ENCODE measurements around the gene TSHZ3. TPM values are rescaled to one million over a fixed set of nuclear protein-coding genes. Genes with fewer than 3 reads are reported as not detected.

The TSHZ3 gene
- polyA plus RNA-seq, 1 experiment: 10.9 TPM

DNA sequence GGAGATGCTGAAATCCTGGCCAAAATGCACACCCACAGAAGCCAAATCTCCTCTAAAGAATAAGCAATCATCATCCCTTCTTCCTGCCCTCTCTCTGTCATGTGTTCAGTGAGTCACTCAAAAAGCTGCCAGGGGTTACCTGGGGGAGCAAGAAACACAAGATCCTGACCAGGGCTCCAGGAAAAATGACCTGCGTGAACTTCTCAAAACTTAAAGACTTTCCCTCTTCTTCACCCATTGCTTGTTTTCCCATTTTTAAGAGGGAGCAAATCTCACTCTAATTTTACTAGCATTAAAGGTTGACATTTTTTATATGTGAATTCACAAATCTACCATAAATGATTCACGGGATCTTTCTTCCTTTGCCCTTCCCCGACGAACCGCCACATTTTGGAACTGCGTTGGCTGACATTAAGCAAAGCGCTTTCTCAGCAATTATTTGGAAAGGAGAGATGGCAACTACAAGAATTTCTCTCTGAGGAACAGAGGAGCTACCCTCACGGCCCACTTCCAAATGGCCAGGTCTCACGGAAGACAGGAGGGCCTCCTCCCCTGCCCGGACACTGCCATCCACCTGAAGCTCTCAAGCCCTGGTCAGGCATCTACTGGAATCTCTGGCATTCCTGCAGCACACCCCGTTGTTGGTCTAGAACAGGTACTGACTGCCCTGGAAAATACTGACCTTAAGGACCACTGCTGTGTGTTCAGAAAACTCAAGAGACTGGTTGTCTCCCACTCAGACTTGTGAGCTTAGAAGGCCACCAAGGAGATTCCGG is 14.2 kb downstream of the TSHZ3 start:
- peak overlapping the region; percentile 40 for H3K27ac ChIP-seq (ENCODE audit: low read depth, low read length)
- H3K27me3 ChIP-seq (ENCODE audit: control insufficient read depth, insufficient read depth, low read length): no peaks in the 10 kb centered on the region
- CTCF ChIA-PET: interaction anchor here (1.4 to 1.7 kb wide), 2 partner anchors 27 to 281 kb away, joined by 3 read pairs; no protein-coding TSS in a partner anchor
- no peak for TF ChIP-seq CTCF (IDR thresholded peaks at IDR 0.05; ENCODE audit: low read depth, low read length)
- POLR2A ChIA-PET: no interaction called here
- H3K4me3 ChIP-seq (ENCODE audit: low read depth, low read length): no peak overlapping the region
- no peak for DNase-seq (ENCODE audit: low read depth, low spot score)
- H3K9me3 ChIP-seq (ENCODE audit: control insufficient read depth, insufficient read depth, low read length): no peaks in the 10 kb centered on the region; the same call in 1 of the 2 replicates

DNA sequence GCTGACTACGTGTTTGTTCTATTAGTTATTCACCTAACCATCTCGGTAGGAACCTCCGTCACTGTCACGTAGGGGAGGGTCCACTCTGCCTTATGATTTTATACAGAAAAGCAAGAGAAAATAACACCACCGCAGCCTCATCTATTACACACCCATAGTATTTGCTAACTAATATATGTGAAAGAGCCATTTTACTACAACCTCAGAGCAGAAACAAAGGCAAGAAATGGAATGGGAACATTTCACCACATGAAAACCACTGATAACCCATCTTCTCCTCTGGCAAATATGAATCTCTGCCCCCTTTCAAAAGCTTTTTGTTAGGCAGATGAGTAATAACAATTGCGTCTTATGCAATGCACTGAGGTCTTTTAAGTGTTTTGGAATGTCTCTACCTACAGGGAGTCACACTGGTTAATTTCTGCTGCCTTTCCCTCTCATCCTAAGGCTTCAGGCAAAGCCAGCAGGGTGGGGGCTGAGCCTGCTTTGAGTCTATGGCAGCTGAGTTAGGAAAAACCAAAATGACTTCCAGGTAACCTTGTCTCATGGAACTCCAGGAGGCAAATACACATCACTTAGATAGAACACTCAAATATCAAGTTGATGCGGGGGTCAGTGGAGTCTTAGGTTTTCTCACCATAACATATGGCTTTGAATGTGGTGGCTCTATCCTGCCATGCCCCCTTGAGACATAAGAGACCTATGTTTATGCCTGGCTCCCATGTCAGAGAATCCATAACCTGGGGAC is 15.0 kb downstream of the TSHZ3 start:
- ChIA-PET CTCF (interaction anchor here (0.9 to 1.4 kb wide), 3 partner anchors 11 to 280 kb away, joined by 3 to 4 read pairs (median 3); no protein-coding TSS in a partner anchor), POLR2A (no interaction called here)
- DNase-seq (ENCODE audit: low read depth, low spot score): no peak

GRCh38 chr19:31332096-31332495 is 17.1 kb downstream of the TSHZ3 start:
- H3K27ac ChIP-seq (ENCODE audit: low read depth, low read length): peak overlapping the region; percentile 90
- POLR2A ChIA-PET: interaction anchor here (0.6 to 1.3 kb wide), 3 partner anchors 8 to 278 kb away, joined by 3 to 13 read pairs (median 3); no protein-coding TSS in a partner anchor
- no peaks in the 10 kb centered on the region; the same call in 1 of the 2 replicates for H3K9me3 ChIP-seq (ENCODE audit: control insufficient read depth, insufficient read depth, low read length)
- CTCF ChIA-PET: interaction anchor here (1.0 kb wide), 1 partner anchor 892 kb away, joined by 3 read pairs; no protein-coding TSS in a partner anchor
- DNase-seq (ENCODE audit: low read depth, low spot score): no peak
- H3K4me3 ChIP-seq (ENCODE audit: low read depth, low read length): no peak overlapping the region
- no peaks in the 10 kb centered on the region for H3K27me3 ChIP-seq (ENCODE audit: control insufficient read depth, insufficient read depth, low read length)
- no peak for TF ChIP-seq CTCF (IDR thresholded peaks at IDR 0.05; ENCODE audit: low read depth, low read length)

More for the DNA sequence above, 15.0 kb downstream of the TSHZ3 start:
- Histone ChIP-seq H3K27me3 (ENCODE audit: control insufficient read depth, insufficient read depth, low read length) (no peaks in the 10 kb centered on the region), H3K27ac (ENCODE audit: low read depth, low read length) (peak overlapping the region; percentile 40), H3K9me3 (ENCODE audit: control insufficient read depth, insufficient read depth, low read length) (no peaks in the 10 kb centered on the region; the same call in 1 of the 2 replicates), H3K4me3 (ENCODE audit: low read depth, low read length) (no peak overlapping the region)
- no peak for TF ChIP-seq CTCF (IDR thresholded peaks at IDR 0.05; ENCODE audit: low read depth, low read length)

DNA sequence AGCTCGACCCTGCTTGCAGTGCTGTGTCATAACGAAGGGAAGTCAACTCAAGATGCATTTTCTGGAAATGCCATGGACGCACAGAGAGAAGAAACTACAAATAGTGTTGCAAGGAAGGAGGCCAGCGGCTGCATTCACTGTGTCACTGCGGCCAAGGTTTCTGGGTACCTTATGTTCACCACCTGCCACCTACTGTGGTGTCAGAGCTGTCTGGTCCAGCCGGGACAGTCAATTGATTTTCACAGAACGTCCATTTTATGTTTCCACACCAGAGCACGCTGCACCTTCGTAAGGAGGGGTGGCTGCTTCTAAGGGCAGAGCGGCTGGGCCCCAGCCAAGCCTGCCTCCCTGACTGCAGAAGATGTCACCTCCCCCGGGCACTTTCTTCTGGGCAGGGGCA is 17.7 kb downstream of the TSHZ3 start:
- Histone ChIP-seq H3K4me3 (ENCODE audit: low read depth, low read length) (no peak overlapping the region), H3K9me3 (ENCODE audit: control insufficient read depth, insufficient read depth, low read length) (no peaks in the 10 kb centered on the region; the same call in 1 of the 2 replicates), H3K27me3 (ENCODE audit: control insufficient read depth, insufficient read depth, low read length) (no peaks in the 10 kb centered on the region), H3K27ac (ENCODE audit: low read depth, low read length) (peak overlapping the region; percentile 90)
- TF ChIP-seq CTCF (IDR thresholded peaks at IDR 0.05; ENCODE audit: low read depth, low read length): no peak
- ChIA-PET POLR2A (interaction anchor here (0.9 to 2.0 kb wide), 3 partner anchors 8 to 205 kb away, joined by 4 to 13 read pairs (median 9); no protein-coding TSS in a partner anchor), CTCF (interaction anchor here (0.5 to 1.0 kb wide), 2 partner anchors 8 to 893 kb away, joined by 3 to 4 read pairs; no protein-coding TSS in a partner anchor)
- DNase-seq (ENCODE audit: low read depth, low spot score): no peak

Data from AG04450 (cell line).